T-helper 22 cell (primary cell): ENCODE measurements around the gene SYT2.
"Not testable (repeated sequence)": the region's sequence is repeated elsewhere in the genome, so short reads cannot be mapped to it uniquely, and the experiment has no call there.

ENCODE experiments used
- DNase-seq: peaks from one replicate; pipeline ENCODE4 v3.0.0-alpha.2; 2020; ENCODE audit warnings: low read depth

Gene SYT2

DNA sequence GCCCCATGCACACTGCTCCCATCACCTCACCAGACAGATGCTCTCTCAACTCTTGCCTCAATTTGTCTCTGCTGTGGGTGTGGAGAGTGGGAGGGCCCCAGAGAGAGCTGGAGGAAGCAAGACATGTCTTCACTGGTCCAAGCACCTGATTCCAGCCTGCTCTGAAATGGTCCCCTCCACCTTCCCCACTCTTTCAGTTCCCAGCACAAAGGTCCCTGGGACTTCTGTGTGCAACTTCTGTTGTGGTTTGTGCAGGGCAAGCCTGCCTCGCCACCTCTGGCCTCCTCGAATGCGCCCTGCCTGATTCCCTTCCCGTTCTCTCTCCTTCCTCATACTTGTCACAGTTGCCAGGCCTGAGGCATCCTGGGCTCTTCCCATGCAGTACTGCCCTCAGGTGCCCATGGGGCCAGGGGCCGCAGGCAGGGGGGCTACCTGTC lies 119.3 kb downstream of the SYT2 start:
- no peak for DNase-seq

DNA sequence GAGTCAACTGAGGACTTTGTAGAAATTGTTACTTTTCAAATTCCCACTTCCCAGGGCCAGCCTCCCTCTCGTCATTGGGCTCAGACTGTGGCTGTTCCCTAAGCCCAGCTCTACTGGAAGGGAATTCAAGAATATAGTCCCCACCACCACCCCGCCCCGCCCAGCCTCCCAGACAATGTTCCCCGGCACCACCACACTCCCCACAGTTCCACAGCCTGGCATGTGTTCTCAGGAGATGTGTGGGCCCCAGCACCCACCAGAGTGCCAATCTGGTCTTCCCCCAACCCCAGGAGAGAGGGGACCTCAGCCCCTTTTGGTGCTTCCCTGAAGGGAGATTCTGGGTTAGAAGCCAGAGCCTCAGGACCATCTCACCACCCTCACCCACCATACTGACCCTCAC lies 120.1 kb downstream of the SYT2 start:
- DNase-seq: no peak

DNA sequence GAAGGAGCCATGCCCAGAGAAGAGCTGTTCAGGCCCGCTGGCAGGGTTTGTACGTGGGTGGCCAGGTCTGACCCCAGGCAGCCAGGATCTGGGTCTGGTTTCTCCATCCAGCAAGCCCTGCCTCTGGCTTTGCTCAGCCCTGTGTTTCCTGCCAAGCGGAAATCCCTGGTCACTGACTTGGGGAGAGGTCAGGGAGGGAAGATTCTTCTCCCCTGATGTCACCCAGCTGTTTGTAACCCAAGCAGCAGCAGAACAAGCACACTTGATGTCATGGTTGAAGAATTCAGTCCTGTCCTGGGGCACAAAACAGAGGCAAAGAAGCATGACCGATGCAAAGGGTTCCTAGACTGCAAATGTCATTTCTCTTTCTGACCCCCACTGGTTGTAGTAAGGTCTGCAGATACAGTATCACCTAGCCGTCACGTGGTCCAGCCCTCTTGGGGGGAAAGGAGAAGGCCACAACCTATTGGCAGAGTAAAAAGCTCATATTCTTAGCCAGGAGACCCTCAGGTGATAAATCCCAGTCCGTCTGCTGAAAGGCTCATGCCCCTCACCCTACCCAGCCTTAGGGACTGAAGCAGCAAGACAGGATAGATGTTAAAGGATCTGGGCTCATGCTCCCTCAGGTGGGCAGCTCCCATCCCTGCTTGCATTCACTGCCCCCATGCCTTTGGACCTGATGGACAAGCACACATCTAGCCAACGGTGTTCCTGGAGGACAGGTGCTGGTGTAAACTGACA lies 120.9 kb downstream of the SYT2 start:
- DNase-seq: no peak

DNA sequence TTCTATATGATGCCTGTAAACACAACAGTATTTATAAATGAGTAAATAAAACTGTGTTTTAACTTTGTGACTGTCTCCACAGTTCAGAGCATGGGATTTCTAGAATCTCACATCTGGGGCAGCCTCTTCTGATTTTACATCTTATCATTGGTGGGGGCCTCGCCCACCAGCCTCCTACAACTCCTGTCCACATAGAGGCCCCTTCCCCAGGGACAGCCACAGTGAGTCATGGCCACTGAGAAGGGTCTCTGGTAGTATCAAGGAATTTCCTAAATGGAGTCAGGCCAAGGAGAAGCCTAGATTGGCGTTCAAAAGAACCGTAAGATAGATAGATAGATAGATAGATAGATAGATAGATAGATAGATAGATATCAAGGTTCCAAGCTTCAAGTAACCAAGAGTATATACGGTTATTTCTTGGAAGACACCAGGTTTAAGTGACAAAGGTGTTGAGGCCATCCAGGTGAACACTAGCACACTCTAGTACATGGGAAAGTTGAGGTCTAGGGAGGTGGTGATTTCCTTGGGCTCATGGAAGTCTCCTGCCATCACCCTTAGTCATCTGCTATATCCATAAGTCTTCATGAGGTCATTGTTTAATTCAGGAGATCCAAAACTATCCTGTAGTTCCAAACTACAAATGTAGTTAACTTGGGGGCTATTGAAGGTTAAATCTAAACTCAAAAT lies 121.6 kb downstream of the SYT2 start:
- DNase-seq: no peak

DNA sequence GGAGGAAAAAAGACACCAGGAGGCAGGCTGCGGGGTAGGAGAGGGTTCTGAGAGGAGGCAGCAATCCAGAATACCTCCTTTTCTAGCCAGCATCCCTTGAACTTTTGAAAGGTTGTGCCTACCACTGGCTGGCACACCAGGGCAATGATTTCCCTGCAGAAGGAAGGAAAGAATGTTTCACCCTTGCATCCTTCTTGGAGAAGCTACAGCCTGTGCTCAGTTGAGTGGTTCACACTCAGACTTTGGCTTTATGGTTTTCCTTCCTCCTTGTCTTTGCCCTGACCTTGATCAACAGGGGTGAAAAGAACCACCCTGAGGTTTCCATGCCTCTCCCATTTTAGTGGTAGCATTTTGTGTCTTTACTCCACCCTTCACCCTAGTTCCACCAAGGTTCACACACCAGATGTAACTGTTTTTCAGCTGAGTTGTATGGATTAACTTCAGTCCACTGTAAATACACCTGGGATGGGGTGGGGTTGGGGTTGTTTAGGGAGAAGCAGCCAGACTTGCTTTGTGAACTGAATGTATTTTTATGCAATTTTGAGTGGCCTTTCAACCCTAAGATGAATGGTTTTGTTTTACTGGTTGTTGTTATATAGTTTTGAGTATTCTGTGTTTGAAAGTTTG lies 122.3 kb downstream of the SYT2 start:
- DNase-seq: no peak

DNA sequence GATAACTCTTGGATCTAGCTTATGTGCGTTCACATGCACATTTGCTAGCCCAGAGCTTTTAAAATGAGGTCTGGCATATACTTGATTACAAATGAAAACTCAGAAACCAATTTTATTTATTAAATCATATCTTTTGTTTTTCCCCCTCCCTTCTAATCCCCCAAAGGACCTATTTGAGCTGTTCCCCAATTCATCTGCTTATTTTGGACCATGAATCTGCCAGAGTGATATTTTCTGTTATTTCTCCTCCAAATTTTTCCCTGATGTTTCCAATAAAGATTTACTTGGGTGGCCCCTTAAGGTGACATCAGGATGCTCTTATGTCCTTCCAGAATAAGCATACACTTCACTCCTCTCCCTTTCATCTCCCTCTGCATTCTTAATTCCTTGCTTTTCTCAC lies 123.4 kb downstream of the SYT2 start:
- DNase-seq: no peak

DNA sequence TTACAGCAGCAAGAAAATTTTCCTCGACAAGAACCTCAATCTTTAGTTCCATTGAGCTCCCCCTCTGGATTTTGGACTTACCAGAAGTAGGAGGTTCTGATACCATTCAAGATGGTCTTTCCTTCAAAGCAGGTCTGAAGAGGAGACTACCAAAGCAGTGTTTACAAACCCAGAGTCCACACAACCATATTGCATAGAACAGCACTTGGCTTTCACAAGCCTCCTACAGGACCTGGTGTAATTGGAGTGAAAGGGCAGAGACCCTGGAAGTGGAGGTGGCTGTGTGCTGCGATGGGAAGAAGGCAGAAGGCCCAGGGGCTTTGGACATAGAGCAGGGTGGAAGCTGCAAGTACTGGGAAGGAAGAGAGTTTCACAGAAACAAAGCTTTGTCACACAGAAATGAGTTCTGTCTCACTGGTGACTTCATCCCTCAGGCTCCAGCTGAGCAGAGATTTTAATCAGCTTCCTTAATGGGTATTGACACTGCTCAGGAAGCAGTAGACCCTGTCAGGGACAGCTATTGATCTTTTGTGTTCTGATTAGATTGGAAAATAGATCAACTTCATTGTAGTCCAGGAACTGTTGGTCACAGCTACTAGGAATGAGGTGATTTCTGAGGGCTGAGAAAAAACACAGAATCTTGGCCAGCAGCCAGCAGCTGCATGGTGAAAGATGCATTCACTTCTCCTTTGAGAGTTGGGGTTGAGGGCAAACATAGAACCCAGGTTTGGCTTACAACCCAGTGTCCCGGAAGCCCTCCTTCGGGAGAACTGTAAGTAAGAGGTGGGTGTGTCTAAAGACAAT lies 124.0 kb downstream of the SYT2 start:
- DNase-seq: no peak

DNA sequence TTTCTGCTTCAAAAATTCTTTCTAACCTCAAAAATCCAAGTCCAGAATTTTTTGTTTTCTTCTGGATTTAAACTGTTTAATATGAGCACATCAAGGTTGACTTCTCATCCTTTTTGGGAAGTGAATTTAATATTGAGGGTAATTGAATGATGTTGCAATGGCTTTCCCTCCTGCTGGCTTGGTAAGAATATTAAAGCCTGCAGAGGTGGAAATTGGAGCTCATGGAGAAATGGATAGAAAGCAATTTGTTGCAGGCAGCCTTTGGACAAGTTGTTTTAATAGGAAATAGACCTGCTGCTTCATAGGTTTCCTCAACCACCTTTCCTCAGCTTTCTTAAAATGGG lies 124.7 kb downstream of the SYT2 start:
- DNase-seq: no peak

DNA sequence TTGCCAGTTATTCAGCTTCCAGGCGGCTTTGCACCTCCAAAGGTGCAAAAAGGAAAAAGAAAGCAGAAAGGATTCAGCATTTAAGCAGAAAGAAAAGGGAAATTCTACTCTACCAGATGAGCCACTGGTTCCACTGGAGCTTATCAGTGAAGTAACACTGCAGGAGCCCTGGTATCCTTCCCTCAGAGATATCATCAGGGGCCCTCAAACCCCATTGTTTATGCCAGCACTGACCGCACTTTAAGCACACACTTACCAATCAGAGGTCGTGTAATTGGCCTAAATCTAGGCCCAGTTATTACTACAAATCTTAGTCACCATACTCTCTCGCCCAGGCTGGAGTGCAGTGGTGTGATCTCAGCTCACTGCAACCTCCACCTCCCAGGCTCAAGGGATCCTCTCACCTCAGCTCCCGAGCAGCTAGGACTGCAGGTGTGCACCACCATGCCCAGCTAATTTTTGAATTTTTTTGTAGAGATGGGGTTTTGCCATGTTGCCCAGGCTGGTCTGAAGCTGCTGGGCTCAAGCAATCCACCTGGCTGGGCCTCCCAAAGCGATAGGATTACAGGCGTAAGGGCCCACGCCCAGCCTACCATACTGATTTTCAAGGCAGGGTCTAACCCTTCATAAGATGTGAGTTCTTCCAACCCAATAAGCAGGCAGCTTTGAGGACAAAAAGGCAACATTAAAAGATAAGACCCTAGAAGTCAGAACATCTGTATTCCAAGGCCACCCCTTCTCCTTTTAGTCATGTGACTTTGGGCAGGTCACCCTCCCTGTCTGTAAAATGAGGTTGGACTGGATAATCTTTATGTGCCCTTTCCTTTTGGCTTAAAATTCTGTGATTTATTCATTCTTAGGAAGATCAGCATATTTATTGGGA lies 125.3 kb downstream of the SYT2 start:
- DNase-seq: no peak

DNA sequence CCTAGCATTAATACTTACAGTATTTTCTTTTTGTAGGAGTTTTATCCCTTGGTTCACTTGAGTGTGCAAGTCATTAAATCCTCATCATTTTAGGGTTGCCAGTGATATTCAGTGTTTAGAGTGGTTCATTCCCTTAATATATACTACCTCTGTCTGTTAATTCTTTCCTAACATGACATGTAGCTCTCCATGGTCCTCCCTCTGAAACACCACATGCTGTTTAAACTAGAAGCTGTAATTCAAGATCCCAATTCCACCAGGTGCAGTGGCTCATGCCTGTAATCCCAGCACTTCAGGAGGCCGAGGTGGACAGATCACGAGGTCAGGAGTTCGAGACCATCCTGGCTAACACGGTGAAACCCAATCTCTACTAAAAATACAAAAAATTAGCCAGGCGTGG lies 127.9 kb downstream of the SYT2 start:
- DNase-seq: not testable (repeated sequence)

DNA sequence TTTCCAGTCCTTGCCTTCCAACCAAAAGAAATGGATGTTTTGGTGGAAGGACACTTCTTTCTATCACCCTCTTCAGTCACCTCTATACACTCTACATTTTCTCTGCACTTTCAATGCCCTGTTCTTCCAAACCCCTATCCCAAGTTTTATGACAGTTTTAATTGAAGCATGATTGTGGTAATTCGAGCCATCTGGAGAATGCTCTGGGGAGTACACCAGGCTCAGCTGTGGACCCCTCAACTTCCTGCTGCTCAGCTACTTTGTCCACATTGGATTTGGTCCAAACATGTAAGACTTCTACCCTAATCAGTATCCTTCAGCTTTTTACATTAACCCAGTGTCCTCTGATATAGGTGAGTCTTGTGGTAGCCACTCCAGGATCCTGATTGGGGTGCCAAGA lies 129.6 kb downstream of the SYT2 start:
- no peak for DNase-seq

DNA sequence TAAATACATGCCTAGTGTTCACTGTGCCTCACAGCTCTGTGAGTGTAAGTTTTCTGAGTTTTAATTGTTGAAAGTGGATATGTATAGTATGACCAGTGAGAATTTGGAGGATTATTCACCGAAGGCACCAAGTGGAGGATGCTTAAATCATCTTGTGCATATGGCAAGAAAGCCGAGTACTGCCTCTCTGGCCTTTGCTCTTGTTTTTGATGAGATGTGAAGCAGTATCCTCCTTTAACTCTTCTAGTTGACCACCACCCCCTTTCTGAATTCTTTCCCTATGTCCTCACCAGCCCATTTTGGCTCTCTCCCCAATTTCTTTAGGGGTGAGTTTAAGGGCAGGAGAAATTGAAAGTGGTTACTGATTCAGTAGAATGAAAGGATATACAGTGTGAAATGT lies 130.4 kb downstream of the SYT2 start:
- no peak for DNase-seq

DNA sequence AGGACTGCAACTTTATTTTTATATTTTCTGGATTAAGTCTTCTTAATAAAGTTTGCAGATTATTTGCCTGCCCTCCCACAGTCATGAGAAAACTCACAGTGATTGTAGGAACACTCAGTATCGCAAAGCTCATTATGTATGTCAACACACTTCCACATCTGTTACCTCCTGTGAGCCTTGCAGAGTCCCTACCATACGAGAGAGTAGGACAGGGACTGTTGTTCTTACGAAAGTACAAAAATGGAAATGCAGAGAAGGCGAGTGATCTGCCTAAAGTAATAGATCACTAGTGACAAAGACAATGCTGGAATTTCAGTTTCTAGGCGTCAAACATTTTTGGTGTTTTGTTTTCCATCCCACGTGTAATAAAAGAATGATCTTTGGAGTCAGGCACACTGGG lies 131.7 kb downstream of the SYT2 start:
- DNase-seq: no peak

DNA sequence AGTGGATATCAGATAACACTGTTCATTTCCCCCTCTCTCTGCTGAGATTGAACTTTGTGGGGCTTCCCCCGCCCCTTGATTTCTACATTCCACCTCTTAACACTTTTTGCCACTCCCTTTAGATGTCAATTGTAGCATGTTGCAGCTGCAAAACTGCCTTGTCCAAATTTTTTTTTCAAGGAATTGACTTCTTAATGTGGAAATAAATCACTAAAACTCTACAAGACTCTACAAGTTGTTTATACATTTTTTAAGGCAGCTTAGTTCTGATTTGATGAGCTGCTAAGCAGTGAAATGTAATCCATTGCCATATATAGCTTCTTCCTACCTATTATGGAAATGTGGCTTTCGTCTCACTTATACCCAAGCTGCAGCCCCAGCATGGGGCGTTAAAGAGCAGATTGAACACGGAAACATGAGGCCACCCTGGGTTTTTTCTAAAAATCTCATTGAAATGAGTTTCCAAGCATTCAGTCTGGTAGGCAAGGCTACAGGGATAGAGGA lies 132.2 kb downstream of the SYT2 start:
- DNase-seq: no peak

DNA sequence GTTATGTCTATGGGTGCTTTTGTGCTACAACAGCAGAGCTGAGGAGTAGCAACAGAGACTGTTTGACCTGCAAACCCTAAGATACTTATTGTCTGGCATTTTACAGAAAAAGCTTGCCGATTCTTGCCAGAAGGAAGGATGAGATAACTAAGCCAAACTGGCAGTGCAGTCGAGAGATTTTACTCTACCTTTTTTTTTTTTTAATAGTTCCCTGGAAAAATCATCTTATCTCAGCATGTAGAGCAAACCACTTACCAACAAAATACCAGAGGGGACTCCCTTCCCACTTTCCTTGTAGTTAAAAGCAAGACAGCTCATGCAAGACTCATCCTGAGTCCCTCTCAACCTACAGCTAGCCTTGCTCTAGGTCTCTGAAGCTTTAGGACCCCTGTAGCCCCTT lies 132.9 kb downstream of the SYT2 start:
- no peak for DNase-seq

DNA sequence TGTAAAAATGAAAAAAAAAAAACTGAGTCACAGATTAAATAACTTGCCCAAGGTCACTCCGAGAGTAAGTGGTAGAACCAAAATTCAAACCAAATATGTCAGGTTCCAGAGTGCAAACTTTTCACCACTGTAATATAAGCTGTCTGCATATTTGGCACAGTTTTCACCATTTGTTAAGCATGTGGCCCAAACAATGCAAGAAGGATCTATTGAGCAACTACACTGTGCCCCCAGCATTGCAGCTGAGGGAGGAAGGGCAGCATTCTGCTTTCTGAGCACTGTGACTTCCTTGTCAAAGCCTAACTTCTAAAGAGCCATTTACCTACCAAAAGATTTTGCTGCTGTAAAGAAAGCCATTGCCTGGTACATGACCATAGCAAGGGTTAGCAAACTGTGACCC lies 133.4 kb downstream of the SYT2 start:
- no peak for DNase-seq

DNA sequence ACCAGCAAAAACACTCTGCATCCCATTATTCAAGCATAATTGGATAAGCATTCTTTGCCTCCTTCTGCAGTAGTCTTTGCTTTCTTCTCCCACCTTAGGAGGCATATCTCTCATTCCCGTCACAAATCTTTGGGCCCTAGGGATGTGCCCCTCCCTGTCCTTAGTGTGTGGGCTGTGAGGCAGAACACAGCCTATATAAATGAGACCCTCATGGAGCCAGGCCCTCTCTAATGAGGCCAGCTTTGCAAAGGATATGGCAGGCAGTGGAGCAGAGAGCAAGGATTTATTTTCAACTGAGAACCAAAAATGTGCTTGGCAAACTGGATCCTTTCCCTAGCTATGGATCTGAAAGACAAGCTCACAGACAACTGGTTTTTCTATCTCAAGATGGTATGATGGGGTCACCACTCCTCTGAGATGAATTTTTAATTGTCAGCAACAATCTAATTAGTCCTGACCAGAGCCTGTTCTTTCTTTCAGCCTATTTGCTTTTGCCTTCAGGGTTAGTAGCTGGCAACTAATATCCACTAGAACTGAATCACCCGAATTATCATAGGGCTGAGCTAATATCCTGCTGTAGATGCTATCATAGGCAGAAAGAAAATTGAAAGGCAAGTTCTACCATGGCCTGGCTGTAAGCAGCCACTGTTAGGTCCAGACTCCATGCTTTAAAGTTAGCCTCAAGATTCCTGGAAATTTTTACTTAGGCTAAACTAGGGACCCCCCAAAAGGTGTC lies 134.2 kb downstream of the SYT2 start:
- no peak for DNase-seq

DNA sequence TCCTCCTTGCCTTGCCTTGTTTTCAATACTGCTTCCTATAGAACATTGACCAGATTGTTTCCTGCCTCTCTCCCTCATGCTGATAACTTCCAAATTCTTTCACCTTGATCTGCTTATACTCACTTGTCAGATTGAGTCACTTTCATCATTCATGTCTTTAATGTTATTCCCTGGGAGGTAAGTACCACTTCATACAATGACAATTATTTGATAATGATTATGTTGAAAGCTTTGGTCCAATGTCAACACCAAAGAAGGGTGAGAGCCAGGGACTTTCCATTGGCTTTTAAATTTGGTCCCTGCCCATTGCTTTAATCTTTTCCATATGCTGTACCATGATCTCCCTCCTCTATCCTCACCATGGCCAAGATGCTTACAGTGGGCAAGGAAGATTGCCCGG lies 137.4 kb downstream of the SYT2 start:
- DNase-seq: no peak

DNA sequence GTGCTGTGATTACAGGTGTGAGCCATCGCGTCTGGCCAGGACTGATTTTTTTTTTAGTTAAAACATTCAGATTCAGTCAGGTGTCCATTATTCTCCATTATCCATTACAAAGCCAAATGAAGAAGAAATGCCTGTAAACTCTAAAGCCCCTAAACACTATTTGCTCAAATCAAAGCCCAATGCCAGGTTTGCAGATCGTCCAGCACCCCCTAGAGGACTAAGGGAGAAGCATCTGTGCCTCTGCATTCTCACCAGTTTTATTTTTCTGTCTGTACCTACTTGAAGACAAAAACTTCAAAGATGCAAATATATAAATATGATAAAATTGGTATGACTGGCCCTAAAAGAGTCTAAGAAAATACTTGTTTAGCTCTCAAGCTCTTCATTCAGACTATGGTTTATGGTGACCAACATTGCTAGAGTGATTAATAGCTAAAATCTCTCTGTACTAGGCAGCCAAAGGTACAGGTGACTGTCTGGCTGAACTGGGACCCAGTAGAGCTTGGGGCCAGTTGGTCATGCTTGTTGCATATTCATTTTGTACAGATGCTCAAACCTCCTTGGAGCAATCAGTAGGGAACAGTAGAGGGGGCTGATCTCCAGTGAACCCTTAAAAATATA lies 138.4 kb downstream of the SYT2 start:
- no peak for DNase-seq
